GM12878 (cell line): Measurements from ENCODE around the gene NUDCD2.

ENCODE experiments used
- SIN3A ChIP-seq: IDR thresholded peaks from 2 replicates; pipeline ENCODE4 v1.6.1; 2012; ENCODE audit warnings: low read depth, low read length, improper control_type of control experiment
- ZNF207 ChIP-seq: fragments of 450-650 bp; IDR thresholded peaks from 2 replicates; pipeline ENCODE4 v1.6.1; 2014; ENCODE audit warnings: antibody characterized with exemption, mild to moderate bottlenecking, borderline replicate concordance
- TF ChIP-seq, protein P1 (sequence below), 3 experiments: IDR thresholded peaks in 2 of 3; conservative IDR thresholded peaks in 1 of 3; 2 replicates each; pipeline ENCODE4 v1.5.1; 2011; ENCODE audit warnings: low read depth in 3 of 3, low read length in 3 of 3, mild to moderate bottlenecking in 3 of 3, control low read depth in 2 of 3, moderate library complexity in 2 of 3, inconsistent platforms in 1 of 3, mixed read lengths in 1 of 3; ENCODE audit not compliant: control insufficient read depth in 2 of 3, insufficient read depth in 1 of 3; ENCODE audit errors: extremely low read depth in 1 of 3

DNA sequence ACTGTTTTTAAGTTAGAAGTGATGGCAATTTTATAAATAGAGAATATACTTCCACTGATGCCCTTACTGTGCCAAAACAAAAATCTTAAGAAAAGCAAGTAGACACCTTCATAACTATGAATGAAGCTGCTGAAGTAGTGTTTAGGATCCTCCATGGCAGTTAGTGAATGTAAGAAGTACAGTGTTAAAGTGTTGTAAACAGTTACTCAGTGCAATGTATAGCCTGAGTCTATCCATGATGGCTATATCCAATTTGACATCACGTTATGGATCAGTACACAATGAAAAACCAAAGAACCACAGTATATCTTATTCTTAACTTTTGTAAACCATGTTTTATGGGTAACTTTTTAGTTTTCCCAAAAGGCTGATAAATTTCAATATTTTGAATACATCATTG, 15.4 kb downstream of the NUDCD2 start:
- no peak for TF ChIP-seq ZNF207
- no peak for TF ChIP-seq SIN3A
- TF ChIP-seq, protein P1, sequence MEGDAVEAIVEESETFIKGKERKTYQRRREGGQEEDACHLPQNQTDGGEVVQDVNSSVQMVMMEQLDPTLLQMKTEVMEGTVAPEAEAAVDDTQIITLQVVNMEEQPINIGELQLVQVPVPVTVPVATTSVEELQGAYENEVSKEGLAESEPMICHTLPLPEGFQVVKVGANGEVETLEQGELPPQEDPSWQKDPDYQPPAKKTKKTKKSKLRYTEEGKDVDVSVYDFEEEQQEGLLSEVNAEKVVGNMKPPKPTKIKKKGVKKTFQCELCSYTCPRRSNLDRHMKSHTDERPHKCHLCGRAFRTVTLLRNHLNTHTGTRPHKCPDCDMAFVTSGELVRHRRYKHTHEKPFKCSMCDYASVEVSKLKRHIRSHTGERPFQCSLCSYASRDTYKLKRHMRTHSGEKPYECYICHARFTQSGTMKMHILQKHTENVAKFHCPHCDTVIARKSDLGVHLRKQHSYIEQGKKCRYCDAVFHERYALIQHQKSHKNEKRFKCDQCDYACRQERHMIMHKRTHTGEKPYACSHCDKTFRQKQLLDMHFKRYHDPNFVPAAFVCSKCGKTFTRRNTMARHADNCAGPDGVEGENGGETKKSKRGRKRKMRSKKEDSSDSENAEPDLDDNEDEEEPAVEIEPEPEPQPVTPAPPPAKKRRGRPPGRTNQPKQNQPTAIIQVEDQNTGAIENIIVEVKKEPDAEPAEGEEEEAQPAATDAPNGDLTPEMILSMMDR (IDR thresholded peaks at IDR 0.05 in 2 of 3, conservative IDR thresholded peaks at IDR 0.05 in 1 of 3; ENCODE audit: control insufficient read depth in 2 of 3, extremely low read depth in 1 of 3, insufficient read depth in 1 of 3, low read depth in 3 of 3, low read length in 3 of 3), result no peak
